ENCODE results near the gene AGBL4. TPM values are rescaled to one million over a fixed set of nuclear protein-coding genes. Genes with fewer than 3 reads are reported as not detected.
"Not testable (repeated sequence)": the region's sequence is repeated elsewhere in the genome, so short reads cannot be mapped to it uniquely, and the experiment has no call there.

Gene AGBL4
- total RNA-seq, 1 donor from 2014 or later: 0.45 TPM

DNA sequence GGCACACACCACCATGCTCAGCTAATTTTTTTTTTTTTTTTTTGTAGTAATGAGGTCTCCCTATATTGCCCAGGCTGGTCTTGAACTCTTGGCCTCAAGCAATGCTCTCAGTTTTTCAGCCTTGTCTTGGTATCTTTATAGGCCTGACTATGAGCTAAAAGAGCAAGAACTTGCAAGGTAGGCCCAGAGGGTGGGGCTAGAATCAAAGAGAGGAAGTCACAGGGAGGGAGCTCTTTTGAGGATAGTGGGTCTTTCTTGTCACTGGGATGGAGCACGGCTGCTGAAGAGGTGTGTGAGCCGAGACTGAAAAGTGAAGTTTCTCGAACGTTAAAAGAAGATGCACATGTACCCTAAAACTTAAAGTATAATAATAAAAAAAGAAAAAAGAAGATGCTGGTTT is 987.1 kb downstream of the AGBL4 start:
- DNase-seq (ENCODE audit: low read depth): no peak

DNA sequence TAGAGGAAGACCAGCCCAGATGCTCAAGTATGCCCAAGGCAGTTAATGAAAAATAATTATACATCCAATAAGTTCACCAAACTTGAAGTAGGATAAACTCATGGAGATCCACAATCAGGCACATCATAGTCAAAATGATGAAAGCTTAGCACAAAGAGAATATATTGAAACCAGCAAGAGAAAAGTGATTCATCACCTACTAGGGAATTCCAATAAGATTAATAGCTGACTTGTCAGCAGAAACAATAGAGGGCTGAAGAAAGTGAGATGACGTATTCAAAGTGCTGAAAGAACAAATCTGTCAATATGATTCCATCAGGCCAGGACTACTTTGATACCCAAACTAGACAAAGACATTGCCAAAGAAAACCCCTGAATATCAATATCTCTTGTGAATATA is 995.4 kb downstream of the AGBL4 start:
- DNase-seq (ENCODE audit: low read depth): no peak

DNA sequence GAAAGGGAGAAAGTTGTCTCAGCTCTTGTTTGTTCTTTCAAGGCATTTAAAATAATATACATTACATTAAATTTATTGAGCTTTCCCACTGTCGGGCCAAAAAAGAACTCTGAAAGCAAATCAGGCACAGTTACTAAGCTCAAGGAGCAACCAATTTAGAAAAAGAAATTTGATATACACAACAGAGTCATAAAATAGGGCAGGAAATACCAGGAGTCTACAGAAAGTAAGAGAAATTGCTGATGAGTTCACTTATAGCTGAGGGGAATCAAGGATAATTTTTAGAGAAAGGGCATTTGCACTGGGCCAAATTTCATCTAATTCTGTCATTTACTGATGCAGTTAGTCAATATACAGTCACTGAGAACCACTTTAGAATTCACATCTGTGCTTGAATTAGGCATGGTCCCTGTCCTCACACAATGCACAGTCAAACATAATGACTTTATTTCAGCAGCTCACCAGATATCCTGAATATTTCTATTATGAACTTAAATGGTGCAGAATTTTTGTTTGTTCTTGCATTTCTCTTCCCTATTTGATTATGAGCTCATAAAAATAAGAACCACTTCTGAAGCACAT is 997.4 kb downstream of the AGBL4 start:
- DNase-seq (ENCODE audit: low read depth): no peak

DNA sequence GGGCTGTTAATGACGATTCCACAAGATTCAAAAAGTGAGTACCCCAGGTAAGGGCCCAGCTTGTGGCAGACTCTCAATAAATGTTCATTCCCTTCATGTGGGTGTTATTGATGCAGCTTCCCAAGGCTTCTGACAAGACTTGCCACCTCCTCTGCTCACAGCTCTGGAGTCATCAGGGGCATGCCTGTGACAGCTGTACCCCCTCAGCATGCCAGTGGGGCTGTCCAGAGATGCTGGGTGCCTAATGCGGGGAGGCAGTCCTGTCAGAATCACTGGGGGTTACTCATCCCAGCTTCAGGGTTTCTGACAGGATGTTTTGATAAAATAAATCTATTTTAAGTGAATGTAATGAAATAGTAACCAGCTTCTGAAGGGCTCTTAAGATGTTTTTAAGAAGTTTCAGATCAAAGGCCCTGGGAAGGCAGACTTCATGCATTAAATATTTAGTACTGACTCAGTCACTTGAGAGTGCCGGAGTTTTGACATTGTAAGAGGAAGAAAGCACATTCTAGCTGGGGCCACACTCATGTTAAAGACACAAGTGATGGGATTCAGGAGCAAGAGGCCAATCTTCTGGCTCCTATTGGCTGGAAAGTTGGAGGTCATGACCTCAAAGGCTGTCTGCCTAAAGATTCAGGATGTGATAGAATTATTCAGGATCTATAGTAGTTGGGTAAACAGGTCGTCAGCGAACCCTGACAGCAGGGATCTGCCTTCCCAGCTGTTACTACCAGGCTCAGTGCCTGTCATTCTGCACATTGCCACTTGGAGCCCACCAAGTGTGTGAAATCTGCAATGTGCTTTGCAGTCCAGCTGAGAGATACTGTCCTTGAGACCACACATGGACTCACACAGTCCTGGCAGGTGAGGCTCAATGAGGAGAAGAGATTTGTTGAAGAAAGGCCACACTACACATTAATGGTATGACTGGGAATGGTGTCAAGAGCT is 1007.5 kb downstream of the AGBL4 start:
- no peak for DNase-seq (ENCODE audit: low read depth)

DNA sequence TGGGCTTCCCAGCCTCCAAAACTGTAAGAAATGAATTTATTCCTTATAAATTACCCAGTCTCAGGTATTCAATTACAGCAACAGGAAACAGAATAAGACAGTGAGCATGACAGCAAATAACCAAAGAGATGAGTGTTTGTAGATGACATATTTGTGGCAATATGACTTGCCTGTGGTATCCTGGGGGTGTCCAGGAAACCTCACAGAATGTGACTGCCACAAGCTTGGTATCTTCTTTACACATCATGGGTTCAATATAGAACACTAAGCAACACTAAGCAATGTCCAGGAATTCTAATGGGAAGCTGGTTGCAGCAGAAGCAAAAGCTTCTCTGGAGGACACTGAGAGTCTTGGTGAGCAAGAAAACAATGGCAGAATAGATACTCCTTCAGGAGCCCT is 1010.7 kb downstream of the AGBL4 start:
- DNase-seq (ENCODE audit: low read depth): no peak

DNA sequence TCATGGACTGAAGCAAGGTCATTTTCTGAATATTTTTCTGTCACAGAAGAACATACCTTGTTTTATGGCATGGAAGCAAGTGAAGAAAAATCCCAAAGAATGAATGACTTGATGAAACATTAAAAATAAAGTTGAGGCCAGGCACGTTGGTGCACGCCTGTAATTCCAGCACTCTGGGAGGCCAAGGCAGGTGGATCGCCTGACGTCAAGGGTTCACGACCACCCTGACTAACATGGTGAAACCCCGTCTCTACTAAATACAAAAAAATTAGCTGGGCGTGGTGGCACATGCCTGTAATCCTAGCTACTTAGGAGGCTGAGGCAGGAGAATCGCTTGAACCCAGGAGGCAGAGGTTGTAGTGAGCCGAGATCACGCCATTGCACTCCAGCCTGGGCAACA is 1020.8 kb downstream of the AGBL4 start:
- not testable (repeated sequence) for DNase-seq (ENCODE audit: low read depth)

DNA sequence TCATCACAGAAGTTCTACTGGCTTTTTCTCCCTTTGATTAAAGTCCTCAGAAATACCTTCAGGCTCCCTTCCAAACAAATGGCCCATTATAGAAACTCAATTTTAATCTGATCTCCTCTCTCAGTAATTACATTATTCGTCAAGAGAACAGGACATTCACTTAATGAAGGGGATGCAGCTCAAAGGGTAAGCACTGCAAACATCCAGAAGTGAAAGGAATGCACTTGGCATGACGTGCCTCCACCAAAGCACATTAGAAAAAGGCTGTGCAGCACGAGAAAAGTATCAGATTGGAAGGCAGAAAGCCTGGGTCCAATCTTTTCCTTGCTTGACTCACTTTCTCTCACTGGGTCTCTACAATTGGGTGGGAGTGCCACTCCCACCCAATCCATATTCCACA is 1024.4 kb downstream of the AGBL4 start:
- no peak for DNase-seq (ENCODE audit: low read depth)

DNA sequence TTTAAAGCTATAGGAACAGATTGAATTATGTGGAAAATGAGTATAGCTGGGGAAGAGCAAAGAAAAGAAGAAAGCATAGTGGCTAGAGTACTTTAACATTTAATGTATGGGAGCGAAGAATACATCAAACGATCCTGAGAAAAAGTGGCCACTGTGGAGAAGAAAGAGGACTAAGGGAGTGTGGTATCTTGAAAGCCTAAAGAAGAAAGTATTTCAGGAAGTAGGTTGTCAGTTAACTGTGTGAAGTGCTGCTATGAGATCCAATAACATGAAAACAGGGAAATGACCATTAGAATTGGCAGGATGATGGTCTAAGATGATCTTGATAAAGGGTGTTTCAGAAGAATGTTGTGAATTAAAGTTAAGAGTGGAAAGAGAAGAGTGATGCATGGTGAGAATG is 1027.4 kb downstream of the AGBL4 start:
- DNase-seq (ENCODE audit: low read depth): no peak

DNA sequence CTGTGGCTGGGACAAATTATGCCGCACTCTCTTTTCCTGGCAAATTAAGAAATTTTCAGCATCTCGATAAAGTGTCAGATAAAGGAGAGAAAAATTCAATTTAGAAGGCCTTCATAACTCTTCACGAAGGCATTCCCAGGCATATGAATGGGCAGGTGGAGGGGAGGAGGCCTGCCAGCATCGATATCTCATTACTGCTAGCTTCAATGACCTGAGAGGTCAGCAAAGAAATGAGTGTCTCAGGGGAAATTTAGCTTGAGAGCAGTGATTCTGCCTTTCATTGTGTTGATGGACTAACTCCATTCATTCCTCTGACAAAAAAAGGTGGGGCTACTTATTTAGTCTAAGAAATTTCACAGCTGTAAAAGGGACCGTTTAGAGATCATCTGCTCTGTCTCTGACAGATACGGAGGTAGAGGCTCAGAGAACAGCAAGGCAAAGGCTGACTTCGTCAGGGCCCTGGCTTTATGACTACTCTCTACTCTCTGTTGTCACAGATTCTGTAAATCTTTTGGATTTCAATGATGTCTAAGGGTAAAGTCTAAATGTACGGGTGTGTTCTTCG is 1035.0 kb downstream of the AGBL4 start:
- no peak for DNase-seq (ENCODE audit: low read depth)

DNA sequence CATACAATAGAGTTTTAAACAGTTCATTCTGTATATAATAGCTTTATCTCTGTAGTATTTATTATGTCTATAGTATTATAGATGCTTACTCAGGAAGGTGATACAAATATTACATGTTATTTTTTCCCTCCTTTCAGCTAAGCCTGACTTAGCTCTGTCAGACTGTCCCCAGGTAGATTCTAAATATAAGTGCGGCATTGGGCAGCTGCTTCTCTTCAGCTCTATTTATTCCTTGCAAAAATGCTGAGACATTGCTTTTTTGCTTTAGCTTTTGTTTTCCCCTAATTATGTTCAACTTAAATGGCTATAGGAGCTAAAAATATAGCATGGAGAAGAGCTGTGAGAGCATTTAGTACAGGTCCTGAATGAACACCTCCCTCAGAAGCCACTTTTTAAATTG is 1043.8 kb downstream of the AGBL4 start:
- DNase-seq (ENCODE audit: low read depth): no peak

DNA sequence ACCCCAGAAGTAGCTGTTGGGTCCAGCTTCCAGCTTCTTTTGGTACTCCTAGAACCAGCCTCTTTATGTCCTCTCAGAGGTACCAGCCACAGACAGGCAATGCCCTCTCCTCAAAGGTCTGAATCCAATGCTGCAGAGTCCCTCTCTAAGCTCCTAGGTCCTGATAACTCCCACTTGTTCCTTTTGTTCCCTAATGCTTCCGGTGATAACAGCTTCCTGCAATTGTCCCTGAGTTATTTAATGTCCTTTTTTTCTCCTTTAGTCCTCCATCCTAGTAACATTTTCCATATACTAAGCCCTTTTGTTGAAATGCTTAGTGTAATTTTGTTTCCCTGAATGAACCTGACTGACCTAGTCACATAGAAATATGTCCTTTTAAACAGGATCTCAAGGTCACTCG is 1045.3 kb downstream of the AGBL4 start:
- no peak for DNase-seq (ENCODE audit: low read depth)

DNA sequence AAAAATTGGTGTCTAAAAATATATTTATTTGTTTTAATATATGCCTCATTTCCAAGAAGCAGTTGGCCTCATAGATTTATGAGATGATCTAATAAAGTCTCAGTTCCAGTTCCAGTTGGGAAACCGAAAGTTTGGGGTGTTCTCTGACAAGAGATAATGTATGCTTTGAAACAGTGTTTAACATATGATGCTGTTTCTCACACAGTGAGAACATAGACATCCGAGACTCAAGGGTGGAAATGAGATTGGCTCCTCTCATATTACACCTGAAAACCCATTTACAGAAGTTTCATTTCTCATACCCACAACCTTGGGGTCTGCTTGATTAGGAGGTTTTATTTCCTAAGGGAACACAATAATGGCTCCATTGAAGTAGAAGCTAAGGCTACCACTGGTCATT is 1046.5 kb downstream of the AGBL4 start:
- no peak for DNase-seq (ENCODE audit: low read depth)

DNA sequence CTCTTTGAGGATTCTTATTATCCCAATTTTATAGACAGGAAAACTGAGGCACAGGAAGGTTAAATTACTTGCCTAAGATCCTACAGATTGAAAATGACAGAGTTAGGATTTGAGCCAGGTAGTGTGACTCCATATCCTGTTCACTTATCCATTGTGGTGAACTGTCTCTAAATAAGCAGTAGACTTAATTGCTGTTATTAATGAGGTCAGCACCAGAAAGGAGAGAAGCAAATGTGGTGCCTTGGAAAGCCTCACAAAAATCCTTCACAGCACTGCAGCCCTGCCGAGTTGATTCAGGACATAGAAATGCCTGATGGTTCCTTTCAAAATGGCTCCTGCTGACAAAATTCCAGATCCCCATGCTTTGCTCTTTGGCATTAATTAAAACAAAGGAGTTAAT is 1053.8 kb downstream of the AGBL4 start:
- no peak for DNase-seq (ENCODE audit: low read depth)

DNA sequence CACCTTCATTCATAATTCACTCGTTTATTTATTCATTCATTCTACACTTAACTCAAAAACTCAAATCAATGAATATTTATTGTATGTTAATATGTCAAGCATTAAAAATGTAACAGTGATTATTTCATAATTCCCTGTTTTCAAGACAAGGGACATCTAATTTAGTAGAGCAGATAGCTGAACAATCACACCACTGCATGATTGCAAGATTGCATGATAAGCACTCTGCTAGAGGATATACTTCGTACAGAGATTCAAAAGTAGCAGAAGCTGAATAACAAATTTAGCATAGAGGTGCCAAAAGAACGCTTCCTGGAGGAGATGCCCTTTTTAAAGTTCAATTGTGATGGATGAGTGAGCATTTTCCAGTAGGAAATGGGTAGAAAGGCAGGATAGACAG is 1056.4 kb downstream of the AGBL4 start:
- DNase-seq (ENCODE audit: low read depth): no peak

DNA sequence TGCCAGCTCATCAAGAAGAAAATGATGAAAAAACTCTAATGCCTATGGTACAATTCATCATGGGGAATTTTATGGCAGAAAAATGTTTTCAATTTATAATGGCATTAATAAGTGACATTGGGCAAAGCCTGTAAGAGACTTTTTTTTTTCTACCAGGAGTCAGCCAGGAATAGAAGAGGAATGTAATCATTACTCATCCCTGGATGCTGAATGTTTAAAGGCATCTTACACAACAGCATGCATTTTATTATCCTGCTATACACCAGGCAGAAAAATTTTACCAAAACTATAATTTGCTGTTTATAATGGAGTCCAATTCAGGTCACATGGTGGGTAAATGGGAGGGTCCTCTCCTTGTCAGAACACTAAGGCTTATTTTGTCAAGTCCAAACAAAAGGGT is 1057.2 kb downstream of the AGBL4 start:
- peak; percentile 19 for DNase-seq (ENCODE audit: low read depth)

DNA sequence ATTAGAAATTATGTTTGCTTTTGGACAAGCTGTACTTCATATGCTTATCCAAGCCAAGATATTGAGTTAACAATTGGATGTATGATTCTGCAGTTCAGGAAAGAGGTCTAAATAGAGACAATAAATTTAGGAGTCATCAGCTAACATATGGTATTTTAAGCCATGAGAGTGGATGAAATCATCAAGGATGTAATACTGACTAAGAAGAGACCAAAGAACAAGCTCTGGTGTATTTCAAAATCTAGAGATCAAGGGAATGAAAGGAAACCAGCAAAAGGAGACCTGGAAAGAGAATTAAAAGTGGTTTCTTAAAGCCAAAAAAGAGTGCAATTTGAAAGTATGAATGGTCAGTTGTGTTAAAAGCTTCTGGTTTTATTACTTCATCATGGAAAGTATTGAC is 1063.4 kb downstream of the AGBL4 start:
- no peak for DNase-seq (ENCODE audit: low read depth)

DNA sequence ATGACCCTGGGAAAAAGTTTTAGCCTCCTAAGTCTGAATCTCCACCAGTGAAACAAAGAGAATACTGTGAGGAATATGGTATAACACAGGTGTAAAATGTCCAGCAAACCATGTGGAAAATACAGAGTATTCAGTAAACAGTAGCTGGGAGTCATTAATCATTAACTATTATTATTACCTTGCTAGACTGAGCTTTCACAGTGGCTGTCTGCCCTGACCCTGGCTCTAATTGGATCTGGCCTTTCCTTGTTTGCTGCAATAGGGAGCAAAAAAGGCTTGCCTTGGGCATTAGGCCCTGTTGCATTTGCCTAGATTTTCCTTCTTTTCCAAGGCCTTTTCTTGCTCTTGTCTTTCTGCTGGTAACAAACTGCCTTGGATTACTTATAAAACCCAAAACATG is 1068.0 kb downstream of the AGBL4 start:
- DNase-seq (ENCODE audit: low read depth): peak; percentile 84

DNA sequence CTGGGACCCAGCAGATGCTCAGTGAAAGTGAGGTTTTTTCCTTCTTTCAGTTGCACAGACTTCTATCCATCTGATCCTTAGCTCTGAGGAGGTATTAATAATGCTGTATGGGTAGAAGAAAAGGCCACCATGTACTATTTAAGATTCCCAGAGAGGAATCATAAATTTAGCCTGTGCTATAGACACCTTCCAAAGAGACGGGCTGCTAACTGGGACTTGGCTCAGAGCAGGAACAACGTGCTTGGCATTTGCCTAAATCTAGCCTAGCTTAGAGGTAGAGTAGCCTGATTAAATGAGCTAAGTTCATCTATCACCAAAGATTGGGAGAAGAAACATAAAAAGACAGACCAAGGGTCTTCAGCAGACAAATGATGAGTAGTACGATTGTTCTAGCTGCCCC is 1070.1 kb downstream of the AGBL4 start:
- no peak for DNase-seq (ENCODE audit: low read depth)

DNA sequence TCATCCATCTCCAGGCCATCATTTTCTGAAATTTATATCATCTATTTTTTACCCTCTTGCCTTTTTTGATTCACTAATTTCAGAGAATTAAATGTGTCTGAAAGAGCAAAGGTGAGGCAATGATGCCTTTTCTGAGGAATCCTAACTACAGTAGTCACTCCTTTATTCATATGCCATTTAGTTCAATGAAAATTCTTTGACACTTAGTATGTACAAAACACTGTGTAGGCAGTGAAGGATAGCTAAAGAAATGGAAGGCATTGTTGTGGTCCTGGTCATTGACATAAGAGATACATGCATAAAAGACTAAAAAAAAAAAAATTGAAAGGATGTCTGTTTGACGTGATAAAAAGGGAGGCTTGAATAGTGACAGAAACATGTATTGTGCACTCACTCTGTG is 1075.2 kb downstream of the AGBL4 start:
- DNase-seq (ENCODE audit: low read depth): peak; percentile 11

DNA sequence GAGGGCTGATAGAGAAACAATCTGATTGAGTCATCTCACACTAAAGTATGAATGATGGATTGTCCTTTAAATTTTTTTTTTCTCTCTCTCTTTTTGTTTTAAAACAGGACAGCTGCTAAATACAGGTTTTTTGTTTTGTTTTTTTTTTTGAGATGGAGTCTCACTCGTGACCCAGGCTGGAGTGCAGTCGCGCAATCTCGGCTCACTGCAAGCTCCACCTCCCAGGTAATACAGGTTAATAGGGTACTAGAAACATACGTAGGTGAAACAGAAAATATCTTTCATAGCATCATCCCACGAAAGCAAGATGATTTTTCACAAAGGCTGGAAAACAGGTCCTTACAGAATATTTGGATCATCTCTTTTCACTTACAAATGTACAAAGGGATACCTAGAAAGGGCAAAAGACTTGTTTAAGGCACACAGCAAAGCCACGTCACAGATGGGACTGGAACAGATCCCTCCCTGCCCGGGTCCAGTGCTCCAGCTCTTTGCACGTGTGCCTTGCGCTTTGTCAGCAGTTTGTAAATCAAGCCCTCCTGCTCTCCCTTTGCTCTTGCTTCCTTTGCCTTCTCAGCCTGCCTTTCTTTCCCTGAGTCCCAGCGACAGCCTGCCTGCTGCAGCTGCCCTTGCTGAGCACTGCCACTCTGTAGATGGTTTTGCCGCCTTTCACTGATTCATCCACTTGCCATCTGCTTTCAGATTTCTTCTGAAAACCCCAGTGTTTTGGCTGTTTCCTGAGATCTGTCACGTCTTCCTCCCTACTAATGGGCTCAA is 1075.8 kb downstream of the AGBL4 start:
- peak; percentile 7 for DNase-seq (ENCODE audit: low read depth)

DNA sequence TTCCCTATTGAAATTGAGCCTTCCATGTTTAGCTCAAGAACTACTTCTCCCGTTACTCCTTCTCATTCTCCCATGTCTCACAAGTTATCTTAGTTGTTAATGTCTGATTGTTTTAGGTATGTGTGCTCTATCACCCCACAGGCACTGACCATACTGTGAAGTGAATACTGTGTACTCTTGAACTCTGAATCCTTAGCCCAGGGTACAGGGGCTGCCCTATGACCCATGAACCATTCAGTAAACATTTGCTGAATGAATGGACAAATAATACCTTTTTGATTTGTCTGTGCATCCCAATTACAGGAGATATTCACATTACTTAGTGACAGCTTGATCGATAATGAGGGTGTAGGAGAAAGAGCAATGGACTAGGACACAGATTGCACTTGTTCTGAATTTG is 1077.7 kb downstream of the AGBL4 start:
- DNase-seq (ENCODE audit: low read depth): no peak

DNA sequence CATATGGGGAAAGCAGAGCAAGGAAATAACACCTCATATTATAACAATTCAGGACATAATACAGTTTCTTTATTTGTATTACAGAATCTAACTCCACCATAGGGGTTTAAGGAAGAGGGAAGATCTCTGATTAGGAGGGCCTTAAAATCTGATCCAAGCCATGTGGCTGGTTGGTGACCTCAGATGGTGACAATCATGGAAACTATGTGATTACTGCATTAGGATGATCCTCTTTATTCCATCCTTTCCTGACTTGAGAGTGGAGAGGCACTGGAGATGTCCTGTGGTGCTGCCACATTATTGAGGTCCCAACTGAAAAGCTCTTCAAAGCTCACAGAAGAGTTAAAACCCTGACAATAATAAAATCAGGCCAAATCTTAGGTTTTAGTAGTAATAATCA is 1078.9 kb downstream of the AGBL4 start:
- DNase-seq (ENCODE audit: low read depth): no peak
